ENCODE results near the gene ARID1B.
A peak's percentile ranks its signal among the peaks of the same experiment; 100 is the strongest.

ARID1B gene

DNA sequence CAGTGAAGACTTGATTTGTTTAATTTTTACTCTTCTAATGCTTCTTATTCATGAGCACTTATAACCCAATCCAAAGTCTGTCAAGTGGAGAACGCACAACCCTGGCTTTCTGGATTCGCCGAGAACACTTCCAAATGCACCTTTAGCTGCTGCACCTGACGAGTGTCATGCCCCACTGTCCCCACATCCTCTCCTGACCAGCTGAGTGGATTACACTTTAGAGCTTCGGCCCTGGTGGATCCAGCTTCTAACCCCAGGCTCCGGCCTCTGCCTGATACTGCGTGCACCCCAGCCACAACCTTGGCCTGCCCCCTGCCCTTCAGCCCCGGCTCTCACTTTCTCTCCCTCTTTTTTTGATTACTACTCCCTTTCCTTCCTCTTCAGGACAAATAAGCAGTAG lies 287.3 kb downstream of the ARID1B start:
- DNase-seq = no peak

- DNase-seq = no peak
Measured at GRCh38 chr6:157065366-157065765, 288.2 kb downstream of the ARID1B start.

GRCh38 chr6:157066781-157067491 lies 289.8 kb downstream of the ARID1B start:
- no peak for DNase-seq

- no peak for DNase-seq
Measured at GRCh38 chr6:157067507-157067906, 290.3 kb downstream of the ARID1B start.

GRCh38 chr6:157068691-157069324 lies 291.6 kb downstream of the ARID1B start:
- no peak for DNase-seq

- DNase-seq = no peak
Measured at GRCh38 chr6:157069585-157069984, 292.4 kb downstream of the ARID1B start.

GRCh38 chr6:157070403-157071107 lies 293.4 kb downstream of the ARID1B start:
- no peak for DNase-seq

- no peak for DNase-seq
Measured at GRCh38 chr6:157072128-157072527, 294.9 kb downstream of the ARID1B start.

- DNase-seq = no peak
Measured at GRCh38 chr6:157073596-157073995, 296.4 kb downstream of the ARID1B start.

GRCh38 chr6:157074969-157075368 lies 297.8 kb downstream of the ARID1B start:
- no peak for DNase-seq

DNA sequence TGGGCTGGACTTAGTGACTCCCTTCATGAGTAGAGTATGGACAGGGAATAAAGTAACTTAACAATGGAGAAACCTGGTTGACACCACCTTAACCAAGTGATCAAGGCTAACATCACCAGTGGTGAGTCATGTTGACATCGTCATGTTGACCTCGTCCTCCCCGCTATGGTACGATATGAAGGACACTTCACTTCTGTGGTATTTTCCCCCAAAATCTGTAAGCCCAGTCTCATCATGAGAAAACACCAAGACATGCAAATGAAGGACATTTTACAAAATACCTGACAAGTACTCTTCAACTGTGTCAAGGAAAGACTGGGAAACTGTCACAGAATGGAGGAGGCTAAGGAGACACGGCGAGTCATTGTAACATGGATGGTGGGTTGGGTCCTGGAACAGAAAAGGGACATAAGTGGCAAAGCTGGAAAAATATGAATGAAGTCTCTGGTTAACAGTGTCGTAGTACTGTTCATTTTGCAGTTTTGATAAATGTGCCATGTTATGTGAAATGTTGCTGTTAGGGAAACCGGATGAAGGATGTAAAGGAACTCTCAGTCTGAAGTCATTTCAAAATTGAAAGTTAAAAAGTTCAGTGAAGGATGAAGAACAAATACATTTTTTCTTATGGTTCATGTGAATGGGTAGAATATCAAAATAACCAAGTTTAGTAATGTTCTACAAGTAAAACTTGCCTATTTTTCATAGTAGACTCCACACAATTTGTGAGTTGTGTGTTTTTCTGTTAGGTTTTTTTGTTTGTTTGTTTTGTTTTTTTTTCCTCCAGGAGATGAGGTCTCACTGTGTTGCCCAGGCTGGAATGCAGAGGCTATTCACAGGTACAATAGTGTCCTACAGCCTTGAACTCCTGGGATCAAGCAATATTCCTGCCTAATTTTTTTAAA lies 298.6 kb downstream of the ARID1B start:
- peak; percentile 28 for DNase-seq

DNA sequence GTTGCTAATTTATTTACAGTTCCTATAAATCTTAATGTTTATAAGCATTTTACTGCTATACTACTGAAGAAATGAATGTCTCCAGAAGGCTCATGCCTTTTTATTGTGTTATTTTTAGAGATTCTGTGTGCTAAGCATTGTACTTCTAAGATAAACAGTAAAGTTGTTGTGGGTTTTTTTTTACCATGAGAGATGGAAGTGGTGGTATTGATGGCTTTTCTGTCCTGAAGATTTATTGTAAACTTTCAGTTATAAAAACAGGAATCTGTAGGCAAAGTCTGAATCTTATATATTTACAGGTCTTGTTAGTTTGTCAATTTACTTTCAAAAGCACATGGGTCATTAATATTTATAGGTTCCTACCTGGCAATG lies 299.3 kb downstream of the ARID1B start:
- no peak for DNase-seq

- no peak for DNase-seq
Measured at GRCh38 chr6:157077251-157077650, 300.1 kb downstream of the ARID1B start.

- no peak for DNase-seq
Measured at GRCh38 chr6:157078326-157078725, 301.1 kb downstream of the ARID1B start.

DNA sequence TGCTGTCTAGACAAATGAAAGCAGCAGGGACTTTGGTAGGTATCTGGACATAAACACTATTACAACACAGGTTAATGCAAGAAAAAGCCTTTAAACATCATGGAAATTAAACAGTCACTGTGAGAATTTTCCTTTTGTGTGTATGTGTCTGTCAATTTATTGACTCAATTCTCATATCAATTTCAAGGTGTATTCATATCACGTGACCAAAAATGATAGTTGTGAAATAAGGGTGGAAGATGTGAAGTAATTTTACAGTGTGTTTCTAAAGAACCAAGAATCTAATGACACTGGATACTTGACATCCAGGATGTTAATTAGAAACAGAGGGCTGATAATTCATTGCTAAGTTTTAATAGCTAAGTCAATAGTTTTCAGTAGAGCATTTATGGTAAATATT lies 302.1 kb downstream of the ARID1B start:
- no peak for DNase-seq

DNA sequence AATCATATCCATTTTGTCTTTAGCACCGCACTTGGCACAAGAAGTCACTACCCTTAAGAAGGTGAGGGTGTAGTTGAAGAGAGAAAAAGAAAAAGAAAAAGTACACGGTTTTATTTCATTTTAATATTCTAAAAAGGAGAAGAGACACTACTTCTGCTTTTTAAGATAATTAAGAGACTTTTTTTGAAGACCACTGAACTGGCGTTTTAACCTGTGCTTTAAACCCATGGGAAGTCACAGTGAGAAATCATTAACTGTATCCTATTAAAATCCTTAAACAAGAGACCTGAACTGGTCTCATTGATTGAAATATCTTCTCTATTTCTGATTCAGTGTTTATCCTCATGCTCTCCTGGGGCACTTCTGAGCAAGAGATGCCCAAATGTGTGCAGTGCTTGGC lies 302.6 kb downstream of the ARID1B start:
- DNase-seq = no peak

GRCh38 chr6:157080986-157081391 lies 303.8 kb downstream of the ARID1B start:
- no peak for DNase-seq

DNA sequence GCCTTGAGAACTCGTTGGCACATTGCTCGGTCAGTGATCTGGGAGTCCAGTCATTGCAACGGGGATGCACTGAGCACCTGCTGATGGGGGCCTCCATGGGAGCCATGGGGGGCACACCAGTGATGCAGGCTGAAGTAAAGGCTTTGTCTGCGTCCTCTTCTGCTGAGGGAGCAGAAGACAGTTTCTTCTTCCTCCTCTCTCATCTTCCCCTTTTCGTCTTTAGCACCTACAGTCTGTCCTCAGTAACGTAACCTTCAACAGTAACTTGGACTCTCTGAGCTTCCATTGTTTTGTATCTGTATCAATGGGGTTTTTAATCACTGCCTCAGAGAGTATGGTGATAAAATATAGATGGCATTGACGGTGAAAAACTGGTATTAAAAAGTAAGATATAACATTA lies 306.2 kb downstream of the ARID1B start:
- no peak for DNase-seq

GRCh38 chr6:157086632-157087031 lies 309.5 kb downstream of the ARID1B start:
- DNase-seq = no peak

- no peak for DNase-seq
Measured at GRCh38 chr6:157087974-157088373, 310.8 kb downstream of the ARID1B start.

DNA sequence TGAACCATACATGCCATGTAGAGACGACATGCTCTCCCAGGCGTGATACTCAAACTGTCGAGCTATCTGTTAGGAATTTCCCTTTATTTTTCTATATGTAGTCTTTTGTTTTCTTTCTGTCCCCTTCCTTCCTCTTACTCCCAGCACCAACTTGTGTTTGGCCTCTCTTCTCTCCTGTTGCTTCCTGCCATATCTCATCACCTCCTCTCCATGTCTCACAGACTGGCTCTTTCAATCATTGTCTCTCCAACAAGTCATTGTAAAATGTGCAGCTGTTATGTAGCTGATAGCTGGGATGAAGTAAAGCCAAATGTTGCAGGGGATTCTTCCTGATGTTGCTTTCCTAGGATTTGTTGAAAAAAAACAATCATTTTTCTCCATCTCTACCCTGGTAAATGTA lies 311.7 kb downstream of the ARID1B start:
- no peak for DNase-seq

- DNase-seq = no peak
Measured at GRCh38 chr6:157089258-157089657, 312.1 kb downstream of the ARID1B start.

- DNase-seq = no peak
Measured at GRCh38 chr6:157089851-157090250, 312.7 kb downstream of the ARID1B start.
